BE2C (cell line): ENCODE data around the gene LRIG1.

Experiments used
- DNase-seq: peaks from one replicate; pipeline ENCODE4 v3.0.0-alpha.2; 2020
- H3K27me3 ChIP-seq: fragments of 250-450 bp; sonication (Bioruptor Pico); 2 replicates; pipeline ENCODE4 v1.5.1; 2020; ENCODE audit warnings: mild to moderate bottlenecking
- H3K36me3 ChIP-seq: fragments of 250-450 bp; sonication (Bioruptor Pico); 2 replicates; pipeline ENCODE4 v1.5.1; 2020; ENCODE audit warnings: mild to moderate bottlenecking
- H3K4me1 ChIP-seq: fragments of 250-450 bp; sonication (Bioruptor Pico); 2 replicates; pipeline ENCODE4 v1.5.1; 2020
- H3K4me3 ChIP-seq: 2 replicates; pipeline ENCODE4 v1.5.1; 2011; ENCODE audit warnings: low read depth, low read length
- H3K9me3 ChIP-seq: fragments of 250-450 bp; sonication (Bioruptor Pico); 2 replicates; pipeline ENCODE4 v1.5.1; 2020
- CTCF ChIP-seq: IDR thresholded peaks from 2 replicates; pipeline ENCODE4 v1.5.1; 2012; ENCODE audit warnings: mild to moderate bottlenecking, low read depth, low read length

LRIG1 gene

GRCh38 chr3:66488492-66488891 lies 12.3 kb downstream of the LRIG1 start:
- no peaks in the 10 kb centered on the region for H3K4me1 ChIP-seq
- no peak for TF ChIP-seq CTCF

GRCh38 chr3:66487465-66487864 lies 13.4 kb downstream of the LRIG1 start:
- Histone ChIP-seq H3K36me3 (no peaks in the 10 kb centered on the region), H3K4me3 (no peak overlapping the region), H3K9me3 (no peaks in the 10 kb centered on the region), H3K4me1 (no peaks in the 10 kb centered on the region), H3K27me3 (peaks cover 8% of the 10 kb centered on the region)
- no peak for TF ChIP-seq CTCF
- DNase-seq, result no peak

More at GRCh38 chr3:66488492-66488891, 12.3 kb downstream of the LRIG1 start:
- H3K9me3 ChIP-seq, result no peaks in the 10 kb centered on the region
- H3K36me3 ChIP-seq, result no peaks in the 10 kb centered on the region
- H3K27me3 ChIP-seq, result peaks cover 18% of the 10 kb centered on the region
- no peak for DNase-seq
- H3K4me3 ChIP-seq, result no peak overlapping the region

GRCh38 chr3:66486646-66487045 lies 14.2 kb downstream of the LRIG1 start:
- no peak for DNase-seq
- no peaks in the 10 kb centered on the region for H3K4me1 ChIP-seq
- no peak for TF ChIP-seq CTCF
- peaks cover 3% of the 10 kb centered on the region for H3K27me3 ChIP-seq
- no peaks in the 10 kb centered on the region for H3K9me3 ChIP-seq
- H3K36me3 ChIP-seq, result no peaks in the 10 kb centered on the region
- no peak overlapping the region for H3K4me3 ChIP-seq

- no peak for TF ChIP-seq CTCF
- no peak for DNase-seq
- Histone ChIP-seq H3K27me3 (peaks cover 3% of the 10 kb centered on the region), H3K4me3 (no peak overlapping the region), H3K36me3 (no peaks in the 10 kb centered on the region), H3K9me3 (no peaks in the 10 kb centered on the region), H3K4me1 (no peaks in the 10 kb centered on the region)
Measured at GRCh38 chr3:66486202-66486601, 14.6 kb downstream of the LRIG1 start.

GRCh38 chr3:66485291-66485968 lies 15.4 kb downstream of the LRIG1 start:
- Histone ChIP-seq H3K4me3 (no peak overlapping the region), H3K27me3 (no peaks in the 10 kb centered on the region; the same call in none of the 2 replicates), H3K4me1 (no peaks in the 10 kb centered on the region), H3K36me3 (no peaks in the 10 kb centered on the region), H3K9me3 (no peaks in the 10 kb centered on the region)
- no peak for DNase-seq
- TF ChIP-seq CTCF, result no peak

GRCh38 chr3:66484106-66484844 lies 16.5 kb downstream of the LRIG1 start:
- Histone ChIP-seq H3K36me3 (no peaks in the 10 kb centered on the region), H3K4me3 (no peak overlapping the region), H3K4me1 (no peaks in the 10 kb centered on the region), H3K9me3 (no peaks in the 10 kb centered on the region), H3K27me3 (no peaks in the 10 kb centered on the region; the same call in none of the 2 replicates)
- DNase-seq, result no peak
- TF ChIP-seq CTCF, result no peak
